HG03575 (cell line): ENCODE measurements around the gene MYO3A.
"Not testable (repeated sequence)": the region's sequence is repeated elsewhere in the genome, so short reads cannot be mapped to it uniquely, and the experiment has no call there.

ENCODE experiments used
- ATAC-seq: cut with Tn5 transposase; IDR thresholded peaks from one replicate; pipeline ENCODE4 v1.9.1; 2021; ENCODE audit not compliant: unreplicated experiment, insufficient number of reproducible peaks, low FRiP score; ENCODE audit errors: extremely low read depth

Gene MYO3A

GRCh38 chr10:25974897-25975459 is 40.9 kb downstream of the MYO3A start:
- no peak for ATAC-seq

- no peak for ATAC-seq
Measured at GRCh38 chr10:25978771-25979170, 44.7 kb downstream of the MYO3A start.

- ATAC-seq, result no peak
Measured at GRCh38 chr10:25982107-25982506, 48.1 kb downstream of the MYO3A start.

- no peak for ATAC-seq
Measured at GRCh38 chr10:25988583-25988982, 54.6 kb downstream of the MYO3A start.

- no peak for ATAC-seq
Measured at GRCh38 chr10:25989951-25990350, 55.9 kb downstream of the MYO3A start.

- ATAC-seq, result no peak
Measured at GRCh38 chr10:25999295-25999981, 65.4 kb downstream of the MYO3A start.

GRCh38 chr10:26000971-26001370 is 66.9 kb downstream of the MYO3A start:
- ATAC-seq, result no peak

GRCh38 chr10:26002466-26002865 is 68.4 kb downstream of the MYO3A start:
- not testable (repeated sequence) for ATAC-seq

GRCh38 chr10:26015092-26015491 is 81.1 kb downstream of the MYO3A start:
- no peak for ATAC-seq

GRCh38 chr10:26022831-26023230 is 88.8 kb downstream of the MYO3A start:
- ATAC-seq, result no peak

GRCh38 chr10:26024303-26024702 is 90.3 kb downstream of the MYO3A start:
- no peak for ATAC-seq

- ATAC-seq, result no peak
Measured at GRCh38 chr10:26025523-26025922, 91.5 kb downstream of the MYO3A start.

- ATAC-seq, result no peak
Measured at GRCh38 chr10:26029858-26030257, 95.8 kb downstream of the MYO3A start.

- ATAC-seq, result no peak
Measured at GRCh38 chr10:26031300-26031699, 97.3 kb downstream of the MYO3A start.

- no peak for ATAC-seq
Measured at GRCh38 chr10:26043469-26043868, 109.4 kb downstream of the MYO3A start.

- ATAC-seq, result no peak
Measured at GRCh38 chr10:26044141-26044749, 110.2 kb downstream of the MYO3A start.

- no peak for ATAC-seq
Measured at GRCh38 chr10:26046073-26046700, 112.2 kb downstream of the MYO3A start.

- no peak for ATAC-seq
Measured at GRCh38 chr10:26048756-26049155, 114.7 kb downstream of the MYO3A start.

GRCh38 chr10:26052326-26052725 is 118.3 kb downstream of the MYO3A start:
- ATAC-seq, result no peak

GRCh38 chr10:26057466-26057865 is 123.4 kb downstream of the MYO3A start:
- no peak for ATAC-seq
